IPS DF 4.7 (cell line): ENCODE measurements around the gene CD300LB.
A peak's percentile ranks its signal among the peaks of the same experiment; 100 is the strongest.
"Not testable (repeated sequence)": the region's sequence is repeated elsewhere in the genome, so short reads cannot be mapped to it uniquely, and the experiment has no call there.

Source experiments
- DNase-seq: peaks from one replicate; pipeline ENCODE4 v3.0.0-alpha.2; 2013; ENCODE audit warnings: low spot score; ENCODE audit errors: extremely low read depth

Gene CD300LB

DNA sequence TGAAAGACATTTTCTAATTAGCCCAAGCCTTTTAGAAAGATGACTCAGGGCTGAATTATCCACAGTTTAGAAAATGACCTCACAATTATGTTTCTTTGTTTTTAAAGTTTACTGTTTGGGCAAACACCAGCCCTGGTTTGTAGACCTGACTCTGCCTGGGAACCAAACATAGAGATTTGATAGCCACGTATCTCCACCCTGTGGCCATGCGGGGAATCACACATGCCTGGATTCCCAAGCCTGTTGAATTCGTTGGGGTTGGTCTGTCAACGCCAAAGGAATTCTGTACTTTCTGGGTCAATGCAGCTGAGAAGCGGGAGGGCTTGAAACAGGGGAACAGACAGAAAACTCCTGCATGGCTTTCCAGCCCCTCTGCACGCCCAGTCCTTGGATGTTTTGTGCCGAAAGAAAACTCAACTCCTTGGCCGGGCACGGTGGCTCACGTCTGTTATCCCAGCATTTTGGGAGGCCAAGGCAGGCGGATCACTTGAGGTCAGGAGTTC is 37.9 kb downstream of the CD300LB start:
- DNase-seq = peak; percentile 79

DNA sequence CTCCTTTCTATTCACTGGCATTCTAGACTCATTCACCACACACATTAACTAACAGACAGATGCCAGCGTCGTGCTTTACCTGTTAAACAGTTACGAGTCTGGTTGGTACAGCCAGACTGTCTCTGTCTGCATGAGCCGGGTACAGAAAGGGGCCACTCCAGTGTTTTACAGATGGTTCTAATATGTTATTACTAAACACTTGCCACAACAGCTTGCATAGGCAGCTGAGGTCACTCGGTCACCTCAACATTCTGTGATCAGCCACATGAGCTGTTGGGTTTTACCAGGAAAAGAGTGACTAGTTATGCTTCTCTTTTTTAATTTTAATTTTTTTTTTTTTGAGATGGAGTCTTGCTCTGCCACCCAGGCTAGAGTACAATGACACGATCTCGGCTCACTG is 39.6 kb downstream of the CD300LB start:
- no peak for DNase-seq

DNA sequence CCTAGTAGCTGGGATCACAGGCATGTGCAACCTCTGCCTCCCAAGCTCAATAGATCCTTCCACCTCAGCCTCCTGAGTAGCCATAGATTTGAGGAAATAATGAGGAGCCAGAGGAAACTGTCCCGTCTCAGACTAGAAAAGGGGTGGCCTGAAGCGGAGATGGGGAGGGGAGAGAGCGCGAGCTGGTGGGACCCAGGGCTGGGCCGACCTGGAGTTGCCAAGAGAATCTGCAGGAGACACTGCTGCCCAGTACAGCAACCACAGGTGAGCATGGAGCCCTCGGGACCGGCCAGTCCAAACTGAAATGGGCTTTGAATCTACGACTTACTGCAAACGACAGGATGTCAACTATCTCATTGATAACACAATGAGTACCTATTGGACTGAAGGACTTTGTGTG is 40.6 kb downstream of the CD300LB start:
- no peak for DNase-seq

DNA sequence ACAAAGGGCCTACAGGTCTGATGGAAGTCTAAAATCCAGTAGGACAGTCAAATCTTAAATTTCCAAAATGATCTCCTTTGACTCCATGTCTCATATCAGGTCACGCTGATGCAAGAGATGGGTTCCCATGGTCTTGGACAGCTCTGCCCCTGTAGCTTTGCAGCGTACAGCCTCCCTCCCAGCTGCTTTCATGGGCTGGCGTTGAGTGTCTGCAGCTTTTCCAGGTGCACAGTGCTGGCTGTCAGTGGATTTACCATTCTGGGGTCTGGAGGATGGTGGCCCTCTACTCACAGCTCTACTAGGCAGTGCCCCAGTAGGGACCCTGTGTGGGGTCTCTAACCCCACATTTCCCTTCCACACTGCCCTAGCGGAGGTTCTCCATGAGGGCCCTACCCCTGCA is 43.0 kb downstream of the CD300LB start:
- DNase-seq = not testable (repeated sequence)

DNA sequence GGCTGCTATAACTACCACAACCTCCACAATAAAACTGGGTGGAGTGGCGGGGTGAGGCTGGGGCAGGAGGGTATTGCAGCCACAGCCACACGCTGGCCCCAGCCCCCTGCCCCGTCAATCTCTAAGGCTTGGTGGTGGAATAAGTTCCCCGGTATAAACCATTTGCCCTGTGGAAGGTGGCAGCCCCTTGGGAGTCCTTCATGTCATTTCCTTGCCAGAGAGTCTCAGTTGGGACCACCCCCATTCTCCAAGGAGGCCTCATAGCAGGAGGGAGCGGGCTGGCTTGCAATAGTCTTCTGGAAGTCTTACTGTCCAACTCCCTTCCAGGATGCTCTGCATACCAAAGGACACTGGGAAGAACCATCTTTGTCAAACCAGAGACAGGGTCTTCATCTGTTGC is 45.4 kb downstream of the CD300LB start:
- no peak for DNase-seq

DNA sequence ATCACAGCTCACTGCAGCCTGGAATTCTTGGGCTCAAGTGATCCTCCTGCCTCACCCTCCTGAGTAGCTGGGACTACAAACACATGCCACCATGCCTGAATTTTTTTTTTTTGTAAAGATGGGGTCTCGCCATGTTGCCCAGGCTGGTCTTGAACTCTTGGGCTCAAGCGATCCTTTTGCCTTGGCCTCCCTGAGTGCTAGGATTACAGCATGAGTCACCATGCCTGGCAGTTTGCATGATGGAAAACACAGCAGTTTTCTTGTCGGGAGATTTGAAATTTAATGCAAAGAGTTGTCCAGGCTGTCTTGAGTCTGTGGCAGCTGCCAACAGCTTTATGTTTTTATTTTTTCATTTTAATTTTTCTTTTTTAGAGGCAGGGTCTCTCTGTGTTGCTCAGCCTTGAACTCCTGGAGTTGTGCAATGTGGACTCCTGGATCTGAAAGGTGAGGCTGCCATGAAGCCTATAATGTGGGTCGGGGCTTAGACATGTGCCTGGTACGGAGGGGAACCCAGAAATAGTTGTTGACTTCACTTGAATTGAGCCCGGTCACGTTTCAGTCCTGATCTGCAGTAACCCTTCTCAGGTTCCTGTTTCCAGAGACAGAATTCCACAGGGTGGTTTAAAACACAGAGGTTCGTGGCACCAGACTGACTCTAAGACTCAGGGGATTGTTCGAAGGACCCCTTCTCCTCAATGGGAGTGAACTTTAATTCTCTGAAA is 46.1 kb downstream of the CD300LB start:
- no peak for DNase-seq

DNA sequence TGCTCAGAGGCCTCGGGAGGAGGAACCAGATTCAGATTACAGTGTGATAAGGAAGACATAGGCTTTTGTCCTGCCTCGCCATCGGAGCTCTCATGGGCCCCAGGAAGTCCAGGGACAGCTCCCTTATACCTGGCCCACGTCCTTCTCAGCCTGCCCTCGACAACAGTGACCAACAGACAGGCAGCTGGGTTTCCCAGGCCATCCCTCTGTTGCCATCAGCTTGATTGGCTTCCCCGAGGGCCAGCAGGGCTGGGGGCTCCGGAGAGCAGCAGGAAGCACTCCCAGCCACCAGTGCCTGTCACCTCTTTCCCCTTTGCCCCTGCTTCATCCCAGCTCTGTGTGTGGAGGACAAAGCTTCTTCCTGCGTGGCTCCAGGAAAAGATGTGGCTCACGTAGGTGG is 47.2 kb downstream of the CD300LB start:
- DNase-seq = no peak

DNA sequence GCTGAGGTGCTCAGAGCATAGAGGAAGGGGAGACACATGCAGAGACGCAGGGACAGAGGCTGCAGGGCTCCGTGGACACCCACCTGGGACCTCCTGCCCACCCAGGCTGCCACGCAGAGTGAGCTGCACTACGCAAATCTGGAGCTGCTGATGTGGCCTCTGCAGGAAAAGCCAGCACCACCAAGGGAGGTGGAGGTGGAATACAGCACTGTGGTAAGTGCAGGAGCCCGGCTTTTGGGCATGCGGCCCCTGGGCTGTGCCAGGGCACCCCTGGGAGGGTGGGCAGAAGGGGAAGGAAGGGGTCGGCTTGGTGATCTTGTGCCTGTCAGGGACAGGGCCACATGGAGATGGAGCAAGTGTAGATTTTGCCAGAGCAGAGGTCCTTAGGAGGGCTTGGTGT is 49.7 kb downstream of the CD300LB start:
- no peak for DNase-seq

DNA sequence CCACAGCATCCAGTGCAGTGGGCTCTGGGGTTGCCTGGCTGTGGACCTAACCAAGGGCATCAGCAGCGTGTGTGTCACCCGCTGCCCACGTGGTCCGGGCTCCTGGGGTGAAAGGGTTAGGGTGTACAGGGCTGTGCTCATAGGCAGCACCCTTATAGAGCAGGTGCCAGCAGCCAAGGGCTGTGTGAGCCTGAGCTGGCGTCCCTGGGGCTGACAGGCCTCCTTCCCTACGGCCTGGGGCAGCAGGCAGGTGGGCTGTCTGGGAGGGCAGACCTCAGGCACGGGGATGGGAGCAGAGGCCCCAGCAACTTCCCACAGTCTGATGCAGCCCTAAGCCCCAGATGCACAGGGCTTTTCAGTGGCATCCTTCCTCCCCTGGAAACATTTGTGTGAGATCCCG is 51.0 kb downstream of the CD300LB start:
- no peak for DNase-seq

DNA sequence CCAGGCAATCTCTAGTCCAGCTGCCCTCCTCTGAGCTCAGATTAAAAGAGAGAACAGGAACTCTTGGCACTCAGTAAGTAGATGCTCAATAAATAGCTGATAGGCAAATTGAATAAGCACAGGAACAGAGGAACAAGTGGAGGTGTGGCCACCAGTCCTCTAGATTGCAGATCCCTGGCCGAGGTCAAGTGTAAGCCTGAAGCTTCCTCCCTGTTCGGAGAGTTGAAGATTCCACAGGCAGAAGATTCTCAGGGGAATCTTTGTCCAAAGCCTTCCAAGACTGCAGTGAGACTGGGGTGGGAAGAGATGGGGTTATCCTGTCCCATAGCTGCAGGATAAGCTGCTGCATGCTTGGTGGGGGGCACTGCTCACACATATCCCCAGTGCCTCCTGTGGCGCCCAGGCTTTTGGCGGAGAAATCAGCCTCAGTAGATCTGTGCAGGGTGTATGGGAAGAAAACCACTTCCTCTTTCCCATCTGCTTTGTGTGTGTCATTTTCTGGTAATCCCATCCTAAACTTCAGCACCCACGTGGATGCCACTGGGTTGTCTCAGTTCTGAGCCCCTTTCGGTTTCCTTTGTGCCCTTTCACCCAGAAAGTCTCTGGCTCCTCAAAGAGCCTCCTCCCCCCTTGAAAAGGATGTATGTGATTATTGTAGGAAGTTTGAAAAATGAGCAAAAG is 52.7 kb downstream of the CD300LB start:
- no peak for DNase-seq

DNA sequence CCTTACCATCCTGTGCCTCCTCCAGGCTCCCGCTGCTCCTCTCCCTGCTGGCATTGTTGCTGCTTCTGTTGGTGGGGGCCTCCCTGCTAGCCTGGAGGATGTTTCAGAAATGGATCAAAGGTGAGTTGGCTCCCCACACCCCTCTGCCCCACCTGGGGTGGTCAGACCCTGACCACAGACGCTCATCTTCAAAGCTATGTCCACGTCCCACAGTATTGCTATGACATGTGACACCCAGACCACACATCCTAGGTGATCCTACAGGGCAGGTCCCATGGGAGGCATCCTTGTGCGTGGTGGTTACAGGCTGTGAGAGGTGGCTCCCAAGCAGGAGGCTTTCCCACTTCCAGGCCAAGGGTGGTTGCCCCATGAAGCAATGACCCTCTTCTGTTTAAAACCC is 53.9 kb downstream of the CD300LB start:
- no peak for DNase-seq

DNA sequence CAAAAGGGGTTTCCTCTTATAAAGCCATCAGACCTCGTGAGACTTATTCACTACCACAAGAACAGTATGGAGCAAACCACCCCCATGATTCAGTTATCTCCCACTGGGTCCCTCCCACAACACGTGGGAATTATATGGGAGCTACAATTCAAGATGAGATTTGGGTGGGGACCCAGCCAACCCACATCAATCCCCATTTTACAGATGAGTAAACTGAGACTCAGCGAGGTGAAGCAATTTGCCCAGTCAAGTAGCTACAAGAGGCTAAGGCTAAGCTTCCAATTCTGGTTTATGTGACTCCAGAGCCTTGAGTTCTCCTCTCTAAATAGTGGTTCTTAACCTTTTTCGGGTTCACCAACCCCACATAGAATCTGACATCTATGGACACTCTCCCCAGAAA is 56.1 kb downstream of the CD300LB start:
- no peak for DNase-seq

DNA sequence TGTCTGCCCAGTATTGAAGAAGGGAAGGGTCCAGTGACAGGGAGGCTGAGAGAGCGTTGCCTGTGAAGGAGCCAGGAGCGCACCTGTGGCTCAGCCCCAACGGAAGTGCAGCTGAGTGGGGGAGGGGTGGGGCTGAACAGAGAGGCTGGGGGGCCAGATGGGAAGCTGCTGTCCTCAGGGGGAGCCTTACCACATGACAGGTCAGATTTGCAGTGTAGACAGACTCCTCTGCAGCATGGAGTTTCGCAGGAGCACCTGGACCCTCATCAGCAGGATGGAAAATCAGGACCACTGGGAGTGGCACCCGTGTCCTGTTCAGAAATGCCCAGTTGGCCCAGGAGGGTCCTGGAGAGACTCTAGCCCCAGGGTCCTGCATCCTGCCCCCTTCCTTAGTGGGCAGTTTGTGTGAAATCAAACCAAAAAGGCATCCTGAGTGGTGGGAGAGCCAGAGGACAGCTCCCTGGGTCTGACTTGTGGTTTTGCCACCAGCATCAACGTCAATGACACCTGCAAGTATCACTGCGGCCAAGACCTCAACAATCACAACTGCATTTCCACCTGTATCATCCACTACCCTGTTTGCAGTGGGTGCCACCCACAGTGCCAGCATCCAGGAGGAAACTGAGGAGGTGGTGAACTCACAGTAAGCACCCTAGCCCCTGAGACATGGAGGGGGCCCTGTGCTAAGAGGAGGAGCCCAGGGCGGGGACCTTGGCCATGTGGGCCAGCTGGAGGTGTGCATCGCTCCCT is 57.1 kb downstream of the CD300LB start:
- no peak for DNase-seq

DNA sequence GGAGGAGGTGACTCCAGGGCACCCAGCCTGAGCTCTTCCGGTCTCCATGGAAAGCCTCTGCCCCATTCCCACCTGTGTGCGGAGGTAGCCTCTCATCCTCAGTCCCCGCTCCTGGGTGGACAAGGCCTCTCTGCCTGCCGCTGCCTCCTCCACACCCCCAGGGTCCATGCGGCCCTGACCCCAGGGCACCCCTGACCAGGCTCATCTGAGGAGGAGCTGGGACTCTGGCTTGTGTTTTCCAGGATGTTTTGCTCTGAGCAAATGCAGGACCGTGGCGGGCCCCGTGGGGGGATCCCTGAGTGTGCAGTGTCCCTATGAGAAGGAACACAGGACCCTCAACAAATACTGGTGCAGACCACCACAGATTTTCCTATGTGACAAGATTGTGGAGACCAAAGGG is 58.0 kb downstream of the CD300LB start:
- DNase-seq = no peak

DNA sequence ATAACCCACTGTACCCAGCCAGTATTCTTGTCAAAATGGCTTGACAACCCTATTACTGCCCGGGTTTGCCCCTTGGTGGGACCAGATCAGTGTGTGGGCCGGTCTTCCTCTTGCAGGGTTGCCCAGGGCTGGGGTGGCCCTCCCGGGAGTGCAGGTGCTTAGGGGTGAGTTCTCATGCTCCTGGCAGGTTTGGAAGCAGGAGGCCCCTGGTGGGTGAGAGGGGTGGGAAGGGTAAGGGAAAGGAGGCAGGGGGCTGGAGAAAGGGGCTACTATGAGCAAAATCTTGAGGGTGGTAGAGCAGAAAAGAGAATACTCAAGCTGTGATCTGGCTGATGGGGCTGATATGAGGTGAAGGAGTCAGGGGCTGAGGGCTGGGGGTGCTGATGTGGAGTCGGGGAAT is 58.4 kb downstream of the CD300LB start:
- no peak for DNase-seq

DNA sequence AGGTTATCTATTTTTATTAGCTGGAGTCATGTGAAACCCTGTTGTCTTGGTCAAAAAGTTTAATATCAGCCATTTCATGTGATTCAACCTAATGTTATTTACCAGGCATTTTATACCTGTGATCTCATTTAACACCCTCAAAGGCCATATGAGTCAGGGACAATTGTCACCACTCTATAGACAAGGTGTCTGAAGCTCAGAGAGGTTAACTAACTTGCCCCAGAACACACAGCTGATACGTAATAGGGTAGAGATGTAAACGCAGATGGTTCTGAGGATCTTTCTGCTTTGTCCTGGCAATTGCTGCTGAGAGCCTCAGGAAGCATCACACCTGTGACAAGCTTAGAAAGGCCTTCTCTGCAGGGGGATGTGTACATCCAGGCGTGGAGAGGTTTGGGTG is 59.9 kb downstream of the CD300LB start:
- DNase-seq = no peak
